Peyer's patch (tissue), 4 donors: ENCODE measurements around the gene HEXIM1.

Source experiments
- CTCF ChIP-seq, 6 experiments: fragments of 450-650 bp in 4 of 6; fragments of 200-600 bp in 2 of 6; sonication (generic) in 1 of 6; IDR thresholded peaks; one replicate each; pipeline ENCODE4 v1.5.1; 2017 to 2019; ENCODE audit warnings: antibody characterized with exemption in 6 of 6, mild to moderate bottlenecking in 3 of 6, moderate library complexity in 1 of 6
- POLR2A ChIP-seq, 2 donors: fragments of 450-650 bp; IDR thresholded peaks; one replicate each; pipeline ENCODE4 v1.5.1; 2017; ENCODE audit warnings: antibody characterized with exemption in 2 of 2, mild to moderate bottlenecking in 2 of 2, moderate library complexity in 2 of 2

DNA sequence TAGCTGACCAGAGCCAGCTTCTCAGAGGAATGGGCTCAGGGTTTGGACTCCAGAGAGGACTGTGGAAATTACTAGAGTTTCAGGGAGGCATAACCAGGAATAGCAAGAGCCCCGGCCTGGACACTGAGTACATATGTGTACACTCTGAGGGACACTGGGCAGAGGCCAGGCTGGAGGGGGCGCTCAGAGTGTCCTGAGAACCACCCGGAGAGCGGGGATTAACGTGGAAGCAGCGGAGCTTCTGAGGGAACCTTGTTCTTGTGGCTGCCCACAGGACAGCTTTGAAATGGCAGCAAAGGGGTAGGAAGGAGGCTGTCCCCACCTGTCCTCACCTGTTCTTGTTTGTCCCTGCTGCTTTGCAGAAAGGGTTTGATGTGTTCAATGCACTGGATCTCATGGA lies 43.8 kb upstream of the HEXIM1 start:
- TF ChIP-seq CTCF (IDR thresholded peaks at IDR 0.05) (no peak), POLR2A (IDR thresholded peaks at IDR 0.05) (no peak)
